Measurements from ENCODE around the gene FNDC3B. TPM values are rescaled to one million over a fixed set of nuclear protein-coding genes. Genes with fewer than 3 reads are reported as not detected.

FNDC3B gene
- polyA plus RNA-seq, 2 of the 4 experiments (the other 2 are of a cell fraction), result 29.5 to 33.6 TPM

GRCh38 chr3:172166890-172167289, 127.5 kb downstream of the FNDC3B start (continued):
- TF ChIP-seq PBX3 (IDR thresholded peaks at IDR 0.05), result no peak
- no peak for TF ChIP-seq NFE2L2 (conservative IDR thresholded peaks at IDR 0.05; ENCODE audit: low read length)
- no peak for TF ChIP-seq RCOR1 (IDR thresholded peaks at IDR 0.05; ENCODE audit: low read depth, low read length)
- no peak for TF ChIP-seq JUN (IDR thresholded peaks at IDR 0.05)
- no peak for TF ChIP-seq FOXS1 (CRISPR knock-in tag; IDR thresholded peaks at IDR 0.05)
- TF ChIP-seq ZFP36 (IDR thresholded peaks at IDR 0.05; ENCODE audit: borderline replicate concordance, partially characterized antibody), result no peak
- TF ChIP-seq CEBPB (IDR thresholded peaks at IDR 0.05), result no peak

- peak in 1 of 2 experiments; percentile 10; a peak in 1 of 6 replicates for ATAC-seq
- Histone ChIP-seq H3K4me1 (peaks cover 94% of the 10 kb centered on the region), H3K27ac (peak overlapping the region; percentile 87 to 92), H3K9me3 (no peaks in the 10 kb centered on the region), H3K4me3 (no peak overlapping the region), H3K4me2 (peak overlapping the region; percentile 72)
- ChIA-PET POLR2A (interaction anchor here (0.6 to 1.4 kb wide), 3 partner anchors 12 to 28 kb away, joined by 3 to 7 read pairs (median 4); no protein-coding TSS in a partner anchor), CTCF (interaction anchor here (1.4 to 2.6 kb wide), 6 partner anchors 9 to 37 kb away, joined by 4 to 10 read pairs (median 10); no protein-coding TSS in a partner anchor)
- no peak for FAIRE-seq
- DNase-seq (ENCODE audit: low read depth in 1 of 2, low spot score in 1 of 2), result no peak
- WGBS (ENCODE audit: missing lambda C conversion rate), result 75% methylated on average over 3 of the region's 3 CpGs
- TF ChIP-seq CHD4 (IDR thresholded peaks at IDR 0.05; ENCODE audit: borderline replicate concordance) (no peak), ATOH8 (CRISPR knock-in tag; IDR thresholded peaks at IDR 0.05; ENCODE audit: low read depth) (no peak), PBX3 (IDR thresholded peaks at IDR 0.05) (no peak), HES2 (IDR thresholded peaks at IDR 0.05) (no peak), HEYL (CRISPR knock-in tag; IDR thresholded peaks at IDR 0.05) (no peak), CEBPB (IDR thresholded peaks at IDR 0.05) (no peak), BHLHE40 (IDR thresholded peaks at IDR 0.05; ENCODE audit: low read depth, low read length) (no peak), NFE2L2 (conservative IDR thresholded peaks at IDR 0.05; ENCODE audit: low read length) (no peak), RCOR1 (IDR thresholded peaks at IDR 0.05; ENCODE audit: low read depth, low read length) (no peak), FOXS1 (CRISPR knock-in tag; IDR thresholded peaks at IDR 0.05) (no peak), ELK1 (IDR thresholded peaks at IDR 0.05; ENCODE audit: low read depth, low read length) (no peak), HOXA7 (CRISPR knock-in tag; IDR thresholded peaks at IDR 0.05) (no peak), BCL3 (IDR thresholded peaks at IDR 0.05) (no peak), CBX8 (IDR thresholded peaks at IDR 0.05) (no peak), RFX5 (IDR thresholded peaks at IDR 0.05) (no peak), HOXB13 (CRISPR knock-in tag; IDR thresholded peaks at IDR 0.05; ENCODE audit: low read depth) (no peak; the same call in 1 of the 2 replicates), RARB (CRISPR knock-in tag; IDR thresholded peaks at IDR 0.05) (no peak), MYC (IDR thresholded peaks at IDR 0.05; ENCODE audit: borderline replicate concordance, low read length) (no peak), FOSL2 (IDR thresholded peaks at IDR 0.05) (no peak), FOSL2 (CRISPR knock-in tag; IDR thresholded peaks at IDR 0.05) (no peak)
Measured at GRCh38 chr3:172167892-172168648, 128.7 kb downstream of the FNDC3B start.

Measured in A549 (cell line).